K562 (cell line): Measurements from ENCODE around the gene MED22. TPM values are rescaled to one million over a fixed set of nuclear protein-coding genes. Genes with fewer than 3 reads are reported as not detected.

Experiments used
- ATAC-seq: fragments of 200-7000 bp; cut with Tn5 transposase; 3 replicates; pipeline ENCODE4 v1.9.1; 2020; ENCODE audit warnings: moderate library complexity
- BruUV-seq: library from RNA; stranded (reverse); fragments of 400-500 nt; replicated peaks from 2 replicates; lab custom pipeline; 2021; lab: Mats Ljungman, UMichigan
- CTCF ChIA-PET: fragments of 300-600 bp; formaldehyde crosslinking; extraction: SDS; loops from one replicate; lab custom pipeline; 2021; ENCODE audit warnings: low intra/inter-chr PET ratio; lab: Yijun Ruan, JAX
- POLR2A ChIA-PET: fragments of 300-600, 350-650 bp; sonication (Branson Sonifier 250); formaldehyde crosslinking; extraction: SDS; loops from one replicate; lab custom pipeline; 2021; ENCODE audit warnings: antibody characterized with exemption, inconsistent platforms; lab: Yijun Ruan, JAX
- DNase-seq, 4 experiments: peaks; one replicate each; pipeline versions ENCODE4 v3.0.0 to v3.0.0-alpha.2; 2011 to 2018; ENCODE audit warnings: low spot score in 3 of 4, mixed read lengths in 3 of 4; ENCODE audit errors: extremely low read depth in 1 of 4
- FAIRE-seq: peaks from 2 replicates; lab custom pipeline; 2011; peaks lifted over from hg19 to GRCh38; lab: Jason Lieb, UNC
- H2AFZ ChIP-seq: 2 replicates; pipeline ENCODE4 v1.6.0; 2011; ENCODE audit warnings: low read depth, low read length, control low read depth, inconsistent platforms
- H3K27ac ChIP-seq: fragments of 200-600 bp; 3 replicates; pipeline ENCODE4 v1.8.0; 2011; ENCODE audit warnings: low read depth, mild to moderate bottlenecking, control low read depth, inconsistent platforms, low read length, moderate library complexity, mixed read lengths; ENCODE audit errors: extremely low read depth
- H3K27me3 ChIP-seq, 2 experiments: fragments of 300-600 bp in 1 of 2; 2 replicates in 1 of 2; 3 replicates in 1 of 2; pipeline versions ENCODE4 v1.6.0 to v1.8.0; 2011; ENCODE audit warnings: inconsistent platforms in 2 of 2, low read length in 2 of 2, mild to moderate bottlenecking in 1 of 2, mixed read lengths in 1 of 2, moderate library complexity in 1 of 2; ENCODE audit not compliant: control insufficient read depth in 2 of 2, insufficient read depth in 2 of 2
- H3K36me3 ChIP-seq: fragments of 300-600 bp; 3 replicates; pipeline ENCODE4 v1.8.0; 2011; ENCODE audit warnings: mild to moderate bottlenecking, low read length, inconsistent platforms; ENCODE audit not compliant: control insufficient read depth, insufficient read depth
- H3K4me1 ChIP-seq, 2 experiments: fragments of 200-600 bp in 1 of 2; replicated peaks in 1 of 2; 2 replicates in 1 of 2; 3 replicates in 1 of 2; pipeline versions ENCODE4 v1.5.1 to v1.8.0; 2011; ENCODE audit warnings: inconsistent platforms in 2 of 2, low read length in 2 of 2, mild to moderate bottlenecking in 1 of 2, mixed read lengths in 1 of 2, moderate library complexity in 1 of 2; ENCODE audit not compliant: control insufficient read depth in 2 of 2, insufficient read depth in 2 of 2
- H3K4me2 ChIP-seq: 2 replicates; pipeline ENCODE4 v1.6.1; 2011; ENCODE audit warnings: low read length, control low read depth, inconsistent platforms, mixed read lengths; ENCODE audit not compliant: insufficient read depth
- H3K4me3 ChIP-seq: fragments of 200-600 bp; sonication (generic), shearing (Covaris generic); 2 replicates; pipeline ENCODE4 v1.5.1; 2016; ENCODE audit warnings: control low read depth, inconsistent platforms
- H3K79me2 ChIP-seq: fragments of 200-600 bp; 3 replicates; pipeline ENCODE4 v1.8.0; 2011; ENCODE audit warnings: low read length, inconsistent platforms; ENCODE audit not compliant: control insufficient read depth, insufficient read depth
- H3K9ac ChIP-seq, 2 experiments: 2 replicates each; pipeline versions ENCODE4 v1.6.0 to v1.6.1; 2011; ENCODE audit warnings: low read depth in 2 of 2, low read length in 2 of 2, control low read depth in 1 of 2, inconsistent platforms in 1 of 2, mild to moderate bottlenecking in 1 of 2, mixed read lengths in 1 of 2; ENCODE audit not compliant: insufficient read depth in 1 of 2
- H3K9me1 ChIP-seq: one replicate; pipeline ENCODE4 v1.6.0; 2011; ENCODE audit warnings: inconsistent platforms, mild to moderate bottlenecking, low read length, moderate library complexity; ENCODE audit not compliant: control insufficient read depth, insufficient read depth
- H3K9me3 ChIP-seq: replicated peaks from 2 replicates; pipeline ENCODE4 v1.5.1; 2011; ENCODE audit warnings: low read depth, low read length, inconsistent platforms; ENCODE audit not compliant: control insufficient read depth, insufficient read depth
- H4K20me1 ChIP-seq: replicated peaks from 2 replicates; pipeline ENCODE4 v1.6.1; 2011; ENCODE audit warnings: low read length, inconsistent platforms, mixed read lengths; ENCODE audit not compliant: control insufficient read depth, insufficient read depth
- CBX3 ChIP-seq, 2 experiments: IDR thresholded peaks; 1 replicate in 1 of 2; 2 replicates in 1 of 2; pipeline ENCODE4 v1.6.1; 2012; ENCODE audit warnings: inconsistent platforms in 2 of 2, low read length in 2 of 2, borderline replicate concordance in 1 of 2, control low read depth in 1 of 2
- HNRNPUL1 ChIP-seq: fragments of 200-400 bp; formaldehyde crosslinking; IDR thresholded peaks from 2 replicates; pipeline ENCODE4 v1.6.1; 2017; ENCODE audit warnings: low read length
- MYNN ChIP-seq, 2 experiments: sonication (generic); formaldehyde crosslinking in 1 of 2; IDR thresholded peaks; 2 replicates each; pipeline versions ENCODE4 v1.5.0 to v1.6.1; 2016 to 2020; ENCODE audit warnings: antibody characterized with exemption in 1 of 2, missing genetic modification reagents in 1 of 2
- NFIC ChIP-seq: fragments of 450-650 bp; IDR thresholded peaks from 2 replicates; pipeline ENCODE4 v1.6.1; 2017; ENCODE audit warnings: mild to moderate bottlenecking, inconsistent platforms
- NR2C1 ChIP-seq, 2 experiments: fragments of 450-650 bp; IDR thresholded peaks; 2 replicates each; pipeline ENCODE4 v1.6.1; 2017; ENCODE audit warnings: mild to moderate bottlenecking in 2 of 2, antibody characterized with exemption in 1 of 2, inconsistent platforms in 1 of 2, missing compliant biosample characterization in 1 of 2, missing genetic modification characterization in 1 of 2
- POLR2A ChIP-seq: fragments of 450-650 bp; conservative IDR thresholded peaks from 2 replicates; pipeline ENCODE4 v1.6.1; 2016
- POLR2B ChIP-seq: fragments of 450-650 bp; IDR thresholded peaks from 2 replicates; pipeline ENCODE4 v1.6.1; 2018; ENCODE audit warnings: low read depth; ENCODE audit not compliant: partially characterized antibody
- POLR2G ChIP-seq: fragments of 200-400 bp; formaldehyde crosslinking; IDR thresholded peaks from 2 replicates; pipeline ENCODE4 v1.6.1; 2017; ENCODE audit warnings: low read depth, mild to moderate bottlenecking, antibody characterized with exemption, low read length, moderate library complexity
- RBFOX2 ChIP-seq: fragments of 200-400 bp; formaldehyde crosslinking; IDR thresholded peaks from 2 replicates; pipeline ENCODE4 v1.6.1; 2017; ENCODE audit warnings: low read depth, mild to moderate bottlenecking, low read length, moderate library complexity
- RBM22 ChIP-seq: fragments of 200-400 bp; formaldehyde crosslinking; IDR thresholded peaks from 2 replicates; pipeline ENCODE4 v1.6.1; 2018; ENCODE audit warnings: low read length, low read depth; ENCODE audit not compliant: poor library complexity, severe bottlenecking
- RFX5 ChIP-seq: IDR thresholded peaks from 2 replicates; pipeline ENCODE4 v1.6.1; 2011; ENCODE audit warnings: low read depth, mild to moderate bottlenecking, improper control_type of control experiment, low read length
- SUPT5H ChIP-seq: fragments of 450-650 bp; IDR thresholded peaks from 2 replicates; pipeline ENCODE4 v1.6.1; 2016
- ZC3H4 ChIP-seq: sonication (generic); formaldehyde crosslinking; IDR thresholded peaks from 2 replicates; pipeline ENCODE4 v1.9.0; 2021; ENCODE audit warnings: missing genetic modification reagents, borderline replicate concordance
- ZFX ChIP-seq: sonication (generic); formaldehyde crosslinking; IDR thresholded peaks from 2 replicates; pipeline ENCODE4 v1.8.0; 2022; ENCODE audit warnings: mild to moderate bottlenecking, missing genetic modification reagents, moderate library complexity
- ZNF274 ChIP-seq: IDR thresholded peaks from 2 replicates; pipeline ENCODE4 v1.6.1; 2011; ENCODE audit warnings: low read depth, mild to moderate bottlenecking, low read length, moderate library complexity, borderline replicate concordance
- WGBS: fragments of 100-300 bp; shearing (Covaris generic); methylation state at CpG from one replicate; pipeline ENCODE4 v1.1.6; 2016; ENCODE audit warnings: low coverage, mixed read lengths; ENCODE audit not compliant: insufficient coverage; ENCODE audit errors: missing lambda C conversion rate; 5-methylcytosine and 5-hydroxymethylcytosine counted together
- in situ Hi-C: fragments of 300-500 bp; cut with MboI; formaldehyde crosslinking; loops from 4 replicates; pipeline ENCODE4 v1.15.0; 2018; ENCODE audit warnings: inconsistent platforms, mixed read lengths
- intact Hi-C: fragments of 100-400 bp; cut with micrococcal nuclease; formaldehyde crosslinking; loops from 2 replicates; pipeline ENCODE4 v1.14.2; 2022
- polyA plus RNA-seq, 8 experiments: library from polyadenylated mRNA; depleted of rRNA in 4 of 8; stranded (reverse) in 5 of 8; unstranded in 3 of 8; fragments of >200 nt; fragmentation: Nextera tagmentation in 2 of 8; fragmentation: Illumina TruSeq in 1 of 8; extraction: Ambion mirVana in 2 of 8; extraction: Trizol in 1 of 8; gene quantifications; 2 replicates each; pipeline versions ENCODE4 v1.2.1 to v1.2.3, GENCODE V29; 2011 to 2014; ENCODE audit warnings: inconsistent platforms in 1 of 8, missing spikeins in 1 of 8
- total RNA-seq, 7 experiments: library from RNA; depleted of rRNA in 6 of 7; stranded (reverse); fragments of >200 nt in 6 of 7; fragmentation: Illumina TruSeq in 2 of 7; extraction: Trizol in 2 of 7; gene quantifications; 2 replicates each; pipeline versions ENCODE4 v1.2.1 to v1.2.3, GENCODE V29; 2011 to 2021; ENCODE audit warnings: low replicate concordance in 1 of 7
- TF ChIP-seq, protein P1 (sequence below), 2 experiments: fragments of 450-650 bp; IDR thresholded peaks; 2 replicates each; pipeline ENCODE4 v1.6.1; 2016

Gene MED22
- total and polyA plus RNA-seq, 9 of the 15 experiments (the other 6 are each of a cell fraction or from before 2014, with no cell fraction given) = 0.73 to 35.6 (median 22.3) TPM

DNA sequence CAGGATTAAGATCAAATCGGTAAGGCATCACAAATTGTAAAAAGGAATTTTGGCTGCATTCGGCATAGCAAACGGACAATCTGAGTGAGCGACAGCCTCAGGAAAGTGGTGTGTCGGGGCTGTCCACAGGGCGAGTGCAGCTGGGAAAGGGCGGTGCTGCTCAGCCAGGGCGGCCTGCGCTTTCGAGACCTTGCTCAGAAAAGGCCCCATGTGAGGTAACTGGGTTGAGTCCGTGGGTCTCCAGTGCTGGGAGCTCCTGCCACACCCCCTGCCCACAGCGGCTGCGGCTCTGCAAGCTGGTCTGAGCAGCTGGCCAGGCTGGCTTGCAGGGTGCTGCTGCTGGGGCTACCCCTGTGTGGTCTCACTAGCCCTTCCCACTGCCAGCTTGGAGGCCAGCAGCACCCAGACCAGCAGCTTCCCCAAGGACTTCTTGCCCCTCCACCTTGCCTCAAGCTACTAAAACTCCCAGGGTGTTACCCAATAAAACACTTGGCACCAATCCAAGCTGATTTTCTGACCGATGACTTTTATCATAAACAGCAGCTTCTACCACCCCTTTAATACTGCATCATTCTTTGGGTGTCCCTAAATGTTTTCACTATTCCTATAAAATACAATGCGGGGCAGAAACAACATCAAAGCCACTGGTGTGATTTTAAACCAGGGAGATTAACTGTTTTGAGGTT, 14.6 kb upstream of the MED22 start:
- Histone ChIP-seq H3K79me2 (peaks cover 23% of the 10 kb centered on the region), H3K27me3 (no peaks in the 10 kb centered on the region), H2AFZ (no peak overlapping the region), H3K9ac (0 out of 4 replicates have a peak overlapping the region, but pooled peaks of 1 of the 2 experiments have one; percentile 6), H3K4me3 (no peak overlapping the region), H3K9me3 (no peaks in the 10 kb centered on the region), H3K4me2 (no peak overlapping the region), H3K9me1 (no peaks in the 10 kb centered on the region), H3K27ac (no peak overlapping the region), H4K20me1 (peaks cover 46% of the 10 kb centered on the region), H3K36me3 (peaks cover 97% of the 10 kb centered on the region), H3K4me1 (peaks cover 9 to 37% of the 10 kb centered on the region in 2 experiments; a peak in 4 of 5 replicates)
- ATAC-seq (peak; percentile 6; the same call in 2 of the 3 replicates), FAIRE-seq (no peak), DNase-seq (no peak)
- TSS peak; percentile 41 for BruUV-seq
- intact Hi-C loops (no loop called here), in situ Hi-C loops (no loop called here)
- 88% methylated on average over 12 of the region's 15 CpGs for WGBS
- TF ChIP-seq NFIC = peak; percentile 91
- TF ChIP-seq SUPT5H = peak; percentile 47
- TF ChIP-seq, protein P1, sequence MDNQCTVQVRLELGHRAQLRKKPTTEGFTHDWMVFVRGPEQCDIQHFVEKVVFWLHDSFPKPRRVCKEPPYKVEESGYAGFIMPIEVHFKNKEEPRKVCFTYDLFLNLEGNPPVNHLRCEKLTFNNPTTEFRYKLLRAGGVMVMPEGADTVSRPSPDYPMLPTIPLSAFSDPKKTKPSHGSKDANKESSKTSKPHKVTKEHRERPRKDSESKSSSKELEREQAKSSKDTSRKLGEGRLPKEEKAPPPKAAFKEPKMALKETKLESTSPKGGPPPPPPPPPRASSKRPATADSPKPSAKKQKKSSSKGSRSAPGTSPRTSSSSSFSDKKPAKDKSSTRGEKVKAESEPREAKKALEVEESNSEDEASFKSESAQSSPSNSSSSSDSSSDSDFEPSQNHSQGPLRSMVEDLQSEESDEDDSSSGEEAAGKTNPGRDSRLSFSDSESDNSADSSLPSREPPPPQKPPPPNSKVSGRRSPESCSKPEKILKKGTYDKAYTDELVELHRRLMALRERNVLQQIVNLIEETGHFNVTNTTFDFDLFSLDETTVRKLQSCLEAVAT (IDR thresholded peaks at IDR 0.05) = peak in 1 of 2 experiments; percentile 59; a peak in 1 of 4 replicates
- no peak for TF ChIP-seq ZNF274
- no peak for TF ChIP-seq CBX3 (IDR thresholded peaks at IDR 0.05; ENCODE audit: borderline replicate concordance in 1 of 2, low read length in 2 of 2)
- TF ChIP-seq RBFOX2 = peak; percentile 63
- no peak for TF ChIP-seq HNRNPUL1
- TF ChIP-seq NR2C1 (IDR thresholded peaks at IDR 0.05) = no peak
- no peak for TF ChIP-seq NR2C1 (tag; IDR thresholded peaks at IDR 0.05)
- TF ChIP-seq ZC3H4 = no peak
- peak; percentile 15; the same call in 1 of the 2 replicates for TF ChIP-seq POLR2A
- TF ChIP-seq ZFX (CRISPR knock-in tag) = no peak
- TF ChIP-seq POLR2G = peak; percentile 72
- no peak for TF ChIP-seq RFX5
- peak; percentile 88 for TF ChIP-seq RBM22
- TF ChIP-seq POLR2B = peak; percentile 61
- TF ChIP-seq MYNN (IDR thresholded peaks at IDR 0.05) = peak; percentile 44; the same call in 1 of the 2 replicates
- TF ChIP-seq MYNN (CRISPR knock-in tag; IDR thresholded peaks at IDR 0.05) = no peak
- POLR2A ChIA-PET = interaction anchor here (0.7 to 6.3 kb wide), 7 partner anchors 9 to 244 kb away, joined by 3 to 81 read pairs (median 4); partner anchors contain the start of genes MED22, RPL7A, STKLD1 and SURF1
- CTCF ChIA-PET = no interaction called here
